NCI-H1417 treated with DMSO at 0.1 percent for 48 hours (cell line): Measurements from ENCODE around the gene ZNF586.
A peak's percentile ranks its signal among the peaks of the same experiment; 100 is the strongest.
"Not testable (repeated sequence)": the region's sequence is repeated elsewhere in the genome, so short reads cannot be mapped to it uniquely, and the experiment has no call there.

Experiments used
- DNase-seq: peaks from one replicate; lab custom pipeline; 2025; lab: John Stamatoyannopoulos, UW

The ZNF586 gene

GRCh38 chr19:57796580-57796979 is 27.1 kb downstream of the ZNF586 start:
- not testable (repeated sequence) for DNase-seq

DNA sequence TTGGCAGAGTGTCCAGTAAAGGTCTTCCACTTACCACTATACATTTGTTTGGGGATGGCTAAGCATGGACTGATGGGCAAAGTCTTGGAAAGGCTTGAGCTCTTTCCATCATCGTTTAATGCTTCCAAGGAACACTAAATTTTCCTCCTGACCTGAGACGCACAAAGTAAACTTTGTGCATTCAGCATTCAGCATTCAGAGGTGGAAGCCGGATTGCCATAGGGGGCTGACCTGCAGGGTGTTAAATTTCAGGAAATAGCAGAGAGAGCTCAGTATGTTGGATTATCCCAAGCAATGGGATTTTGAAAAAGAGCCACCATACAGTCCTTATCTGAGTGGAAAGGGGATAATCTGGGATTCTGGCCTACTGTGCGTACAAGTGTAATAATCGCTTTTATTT is 31.2 kb downstream of the ZNF586 start:
- no peak for DNase-seq

DNA sequence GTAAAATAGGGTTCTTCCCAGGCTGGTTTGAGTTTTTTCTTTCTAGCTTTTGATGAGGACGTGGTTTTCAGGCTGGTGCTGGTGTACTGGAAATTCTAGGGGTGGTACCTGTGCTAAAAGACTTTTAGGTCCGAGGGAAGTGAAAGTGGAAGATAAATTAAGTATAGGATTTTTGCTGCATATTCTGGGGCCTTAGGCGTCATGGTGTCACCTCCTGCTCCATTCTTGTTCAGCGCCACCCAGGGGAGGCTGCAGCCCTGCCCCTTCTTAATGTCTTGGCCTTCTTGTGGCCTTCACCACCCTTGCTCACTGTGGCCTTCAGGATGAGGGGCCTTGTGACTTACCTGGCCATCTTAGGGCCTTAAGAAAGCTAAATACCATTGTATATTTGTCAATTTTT is 32.8 kb downstream of the ZNF586 start:
- no peak for DNase-seq

GRCh38 chr19:57803265-57803593 is 33.8 kb downstream of the ZNF586 start:
- DNase-seq: no peak

DNA sequence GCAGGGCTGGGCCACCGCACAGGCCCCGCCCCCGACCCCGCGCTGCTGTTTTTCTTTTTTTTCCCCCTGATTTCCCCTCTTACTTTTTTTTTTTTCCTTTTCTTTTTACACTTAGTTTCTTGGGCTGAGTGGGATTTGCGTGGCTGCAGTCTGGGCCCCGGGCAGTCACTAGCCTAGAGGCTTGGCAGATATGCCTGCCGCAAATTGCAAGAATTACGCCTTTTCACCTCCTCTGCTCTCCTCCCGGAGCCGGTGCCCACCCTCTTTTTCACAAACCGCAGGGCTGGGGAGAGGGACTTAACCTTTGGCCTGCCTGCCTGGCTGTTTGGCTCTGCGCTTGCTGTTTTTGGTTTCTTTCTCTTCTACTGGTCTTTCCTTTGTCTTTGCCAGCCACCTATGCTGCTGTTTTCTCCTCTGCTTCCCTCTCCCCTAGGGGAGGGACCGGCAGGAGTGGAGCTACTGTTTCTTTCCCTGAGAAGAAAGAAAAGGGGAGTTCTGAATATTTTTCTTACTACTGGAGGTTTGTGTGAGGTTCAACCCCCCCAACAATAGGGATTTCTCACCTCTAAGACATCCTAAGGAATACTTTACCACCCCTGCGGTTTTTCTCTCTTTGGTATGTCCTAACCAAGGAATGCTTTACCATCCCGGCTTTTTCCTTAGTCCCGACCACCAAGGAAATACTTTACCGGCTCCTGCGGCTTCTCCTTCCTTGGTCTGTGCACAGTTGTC is 34.3 kb downstream of the ZNF586 start:
- no peak for DNase-seq

- no peak for DNase-seq
Measured at GRCh38 chr19:57807541-57807940, 38.1 kb downstream of the ZNF586 start.

DNA sequence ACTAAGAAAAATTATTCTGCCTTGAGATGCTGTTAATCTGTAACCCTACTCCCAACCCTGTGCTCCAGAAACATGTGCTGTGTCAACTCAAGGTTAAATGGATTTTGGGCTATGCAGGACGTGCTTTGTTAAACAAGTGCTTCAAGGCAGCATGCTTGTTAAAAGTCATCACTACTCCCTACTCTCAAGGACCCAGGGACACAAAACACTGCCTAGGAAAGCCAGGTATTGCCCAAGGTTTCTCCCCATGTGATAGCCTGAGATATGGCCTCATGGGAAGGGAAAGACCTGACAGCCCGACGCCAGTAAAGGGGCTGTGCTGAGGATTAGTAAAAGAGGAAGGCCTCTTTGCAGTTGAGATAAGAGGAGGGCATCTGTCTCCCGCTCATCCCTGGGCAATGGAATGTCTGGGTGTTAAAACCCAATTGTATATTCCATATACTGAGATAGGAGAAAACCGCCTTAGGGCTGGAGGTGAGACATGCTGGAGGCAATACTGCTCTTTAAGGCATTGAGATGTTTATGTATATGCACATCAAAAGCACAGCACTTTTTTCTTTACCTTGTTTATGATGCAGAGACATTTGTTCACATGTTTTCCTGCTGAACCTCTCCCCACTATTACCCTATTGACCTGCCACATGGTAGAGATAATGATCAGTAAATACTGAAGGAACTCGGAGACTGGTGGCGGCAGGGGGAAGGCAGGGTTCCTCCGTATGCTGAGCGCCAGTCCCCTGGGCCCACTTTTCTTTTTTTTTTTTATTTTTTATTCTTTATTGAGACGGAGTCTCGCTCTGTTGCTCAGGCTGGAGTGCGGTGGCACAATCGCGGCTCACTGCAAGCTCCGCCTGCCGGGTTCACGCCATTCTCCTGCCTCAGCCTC is 41.2 kb downstream of the ZNF586 start:
- not testable (repeated sequence) for DNase-seq

- DNase-seq: no peak
Measured at GRCh38 chr19:57812226-57812625, 42.8 kb downstream of the ZNF586 start.

- DNase-seq: not testable (repeated sequence)
Measured at GRCh38 chr19:57812975-57813820, 43.7 kb downstream of the ZNF586 start.

- no peak for DNase-seq
Measured at GRCh38 chr19:57813919-57814504, 44.5 kb downstream of the ZNF586 start.

GRCh38 chr19:57814505-57815246 is 45.2 kb downstream of the ZNF586 start, which contains the start of gene ZNF552:
ZNF552 (minus strand) TSS chr19:57814913; CDS start chr19:57814743, 170 bp downstream.
- peak; percentile 23 for DNase-seq

GRCh38 chr19:57815247-57816075 is 46.0 kb downstream of the ZNF586 start:
- DNase-seq: no peak

GRCh38 chr19:57816652-57817051 is 47.2 kb downstream of the ZNF586 start:
- no peak for DNase-seq

DNA sequence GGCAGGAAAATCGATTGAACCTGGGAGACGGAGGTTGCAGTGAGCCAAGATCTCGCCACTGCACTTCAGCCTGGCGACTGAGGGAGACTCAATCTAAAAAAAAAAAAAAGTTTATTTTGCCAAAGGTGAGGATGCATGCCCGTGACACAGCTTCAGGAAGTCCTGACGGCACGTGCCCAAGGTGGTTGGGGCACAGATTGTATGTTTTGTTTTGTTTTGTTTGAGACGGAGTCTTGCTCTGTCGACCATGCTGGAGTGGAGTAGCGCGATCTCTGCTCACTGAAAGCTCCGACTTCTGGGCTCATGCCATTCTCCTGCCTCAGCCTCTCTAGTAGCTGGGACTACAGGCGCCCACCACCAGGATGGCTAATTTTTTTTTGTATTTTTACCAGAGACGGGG is 48.5 kb downstream of the ZNF586 start:
- DNase-seq: no peak

DNA sequence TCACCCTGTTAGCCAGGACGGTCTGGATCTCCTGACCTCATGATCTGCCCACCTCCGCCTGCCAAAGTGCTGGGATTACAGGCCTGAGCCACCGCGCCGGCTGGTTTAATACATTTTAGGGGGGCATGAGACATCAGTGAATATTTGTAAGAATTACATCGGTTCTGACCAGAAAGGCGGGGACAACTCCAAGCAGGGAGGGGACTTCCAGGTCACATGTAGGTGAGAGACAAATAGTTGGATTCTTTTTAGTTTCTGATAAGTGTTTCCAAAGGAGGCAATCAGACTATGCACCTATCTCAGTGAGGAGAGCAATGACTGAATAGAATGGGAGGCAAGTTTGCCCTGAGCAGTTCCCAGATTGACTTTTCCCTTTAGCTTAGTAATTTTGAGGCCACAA is 48.9 kb downstream of the ZNF586 start:
- no peak for DNase-seq

GRCh38 chr19:57819475-57820148 is 50.1 kb downstream of the ZNF586 start:
- peak; percentile 52 for DNase-seq

GRCh38 chr19:57820599-57820998 is 51.1 kb downstream of the ZNF586 start:
- no peak for DNase-seq

DNA sequence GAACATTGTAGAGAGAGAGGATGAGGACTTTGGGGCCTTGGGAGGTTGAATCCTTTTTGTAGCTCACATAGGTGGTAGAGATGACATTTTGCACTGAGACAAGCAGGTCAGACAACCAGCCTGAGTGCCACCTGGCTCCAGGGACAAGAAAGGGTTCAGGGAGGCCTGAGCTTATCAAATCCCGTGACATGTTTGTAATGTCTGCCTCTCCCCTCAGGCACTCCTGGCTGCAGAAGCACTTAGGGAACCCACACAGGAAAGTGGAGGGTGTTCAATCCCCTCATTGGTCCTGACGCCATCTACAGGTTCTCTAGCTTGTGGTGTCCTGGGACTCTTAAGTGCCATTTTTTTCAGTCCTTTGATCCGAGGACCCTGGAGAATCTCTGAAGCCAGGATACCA is 51.6 kb downstream of the ZNF586 start:
- DNase-seq: not testable (repeated sequence)

- DNase-seq: not testable (repeated sequence)
Measured at GRCh38 chr19:57821501-57821900, 52.0 kb downstream of the ZNF586 start.

DNA sequence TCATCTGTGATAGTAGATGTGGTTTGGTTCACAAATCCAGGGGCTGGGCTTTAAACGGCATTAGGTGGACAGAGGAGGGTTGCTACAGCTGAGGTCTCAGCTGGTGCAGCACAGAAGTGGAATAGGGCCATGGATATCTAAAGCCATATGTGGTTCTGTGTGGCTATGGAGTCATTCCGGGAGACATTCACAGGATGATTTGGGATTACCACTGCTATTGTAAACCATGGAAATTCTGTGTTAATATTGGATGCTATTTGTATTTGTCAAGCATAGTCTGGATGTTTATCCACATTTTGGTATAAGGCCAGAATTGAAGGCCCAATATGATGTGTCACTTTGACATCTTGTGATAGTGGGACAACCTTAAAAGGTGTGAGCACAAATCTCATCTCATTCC is 53.7 kb downstream of the ZNF586 start:
- not testable (repeated sequence) for DNase-seq
